GM12878 (cell line): ENCODE data around the gene MMP15. TPM values are rescaled to one million over a fixed set of nuclear protein-coding genes. Genes with fewer than 3 reads are reported as not detected.

Experiments
- ATAC-seq: fragments of 200-7000 bp; cut with Tn5 transposase; 3 replicates; pipeline ENCODE4 v1.9.1; 2020; ENCODE audit warnings: mild to moderate bottlenecking, moderate library complexity
- BruUV-seq: library from RNA; stranded (reverse); fragments of 400-500 nt; replicated peaks from 2 replicates; lab custom pipeline; 2021; lab: Mats Ljungman, UMichigan
- CTCF ChIA-PET: fragments of 300-600 bp; sonication (Branson Sonifier 250); formaldehyde crosslinking; extraction: SDS; loops from one replicate; lab custom pipeline; 2021; ENCODE audit warnings: inconsistent platforms; lab: Yijun Ruan, JAX
- POLR2A ChIA-PET: fragments of 350-600 bp; formaldehyde crosslinking; extraction: SDS; loops from one replicate; lab custom pipeline; 2021; ENCODE audit warnings: inconsistent platforms; lab: Charles Lee
- RAD21 ChIA-PET: fragments of 300-600 bp; sonication (Branson Sonifier 250); formaldehyde crosslinking; loops from one replicate; lab custom pipeline; 2023; ENCODE audit warnings: antibody characterized with exemption; ENCODE audit not compliant: unreplicated experiment; lab: Charles Lee
- SMC1A ChIA-PET: fragments of 300-600 bp; sonication (Branson Sonifier 250); formaldehyde crosslinking; loops from one replicate; lab custom pipeline; 2023; ENCODE audit not compliant: unreplicated experiment, uncharacterized antibody; lab: Charles Lee
- DNase-seq: peaks from one replicate; pipeline ENCODE4 v3.0.0-alpha.2; 2011; ENCODE audit warnings: low read depth, low spot score
- FAIRE-seq: peaks from 3 replicates; lab custom pipeline; 2011; peaks lifted over from hg19 to GRCh38; lab: Jason Lieb, UNC
- H2AFZ ChIP-seq: 2 replicates; pipeline ENCODE4 v1.6.0; 2011; ENCODE audit warnings: low read depth, low read length, control low read depth; ENCODE audit not compliant: control insufficient read depth
- H3K27ac ChIP-seq: 2 replicates; pipeline ENCODE4 v1.5.1; 2011; ENCODE audit warnings: control low read depth; ENCODE audit not compliant: control insufficient read depth, insufficient read depth
- H3K27me3 ChIP-seq, 2 experiments: replicated peaks in 1 of 2; 2 replicates each; pipeline versions ENCODE4 v1.6.0 to v1.6.1; 2011; ENCODE audit warnings: low read length in 1 of 2; ENCODE audit not compliant: control insufficient read depth in 2 of 2, insufficient read depth in 2 of 2
- H3K36me3 ChIP-seq, 2 experiments: 2 replicates each; pipeline ENCODE4 v1.5.1; 2011; ENCODE audit warnings: low read length in 1 of 2; ENCODE audit not compliant: control insufficient read depth in 2 of 2, insufficient read depth in 2 of 2
- H3K4me1 ChIP-seq: 2 replicates; pipeline ENCODE4 v1.6.1; 2011; ENCODE audit warnings: mild to moderate bottlenecking, low read length, moderate library complexity, mixed read lengths; ENCODE audit not compliant: control insufficient read depth, insufficient read depth
- H3K4me2 ChIP-seq: 2 replicates; pipeline ENCODE4 v1.6.0; 2011; ENCODE audit warnings: control low read depth; ENCODE audit not compliant: control insufficient read depth, insufficient read depth
- H3K4me3 ChIP-seq: fragments of 200-600 bp; sonication (generic); 2 replicates; pipeline ENCODE4 v1.5.1; 2016
- H3K79me2 ChIP-seq: 2 replicates; pipeline ENCODE4 v1.6.0; 2011; ENCODE audit warnings: low read length; ENCODE audit not compliant: control insufficient read depth, insufficient read depth
- H3K9ac ChIP-seq: 2 replicates; pipeline ENCODE4 v1.8.0; 2011; ENCODE audit warnings: low read length, control low read depth, mixed read lengths; ENCODE audit not compliant: control insufficient read depth, insufficient read depth
- H3K9me3 ChIP-seq: replicated peaks from 3 replicates; pipeline ENCODE4 v1.5.1; 2011; ENCODE audit warnings: mild to moderate bottlenecking, low read length; ENCODE audit not compliant: control insufficient read depth, insufficient read depth
- H4K20me1 ChIP-seq: 2 replicates; pipeline ENCODE4 v1.6.0; 2011; ENCODE audit not compliant: control insufficient read depth, insufficient read depth
- BACH1 ChIP-seq: fragments of 450-650 bp; IDR thresholded peaks from 2 replicates; pipeline ENCODE4 v1.6.1; 2017; ENCODE audit warnings: mild to moderate bottlenecking, borderline replicate concordance
- HDAC2 ChIP-seq: fragments of 200-600 bp; sonication (generic); IDR thresholded peaks from 2 replicates; pipeline ENCODE4 v1.6.1; 2017
- PAX8 ChIP-seq: fragments of 450-650 bp; IDR thresholded peaks from 2 replicates; pipeline ENCODE4 v1.6.1; 2017; ENCODE audit warnings: mild to moderate bottlenecking, moderate library complexity
- ZNF384 ChIP-seq: IDR thresholded peaks from 2 replicates; pipeline ENCODE4 v1.6.1; 2012; ENCODE audit warnings: low read depth, mild to moderate bottlenecking, low read length, improper control_type of control experiment, borderline replicate concordance
- ZZZ3 ChIP-seq: IDR thresholded peaks from 2 replicates; pipeline ENCODE4 v1.6.1; 2011; ENCODE audit warnings: low read depth; ENCODE audit not compliant: control insufficient read depth, insufficient read length
- WGBS: methylation state at CpG from one replicate; pipeline ENCODE4 v1.1.6; 2016; ENCODE audit warnings: low lambda C conversion rate; ENCODE audit not compliant: insufficient replicate concordance, insufficient coverage; ENCODE audit errors: missing lambda C conversion rate; 5-methylcytosine and 5-hydroxymethylcytosine counted together
- in situ Hi-C: fragments of 300-500 bp; cut with MboI; formaldehyde crosslinking; loops from 9 replicates; pipeline ENCODE4 v1.14.3; 2018; ENCODE audit warnings: mixed read lengths
- intact Hi-C: fragments of 100-400 bp; cut with micrococcal nuclease; formaldehyde crosslinking; loops from one replicate; pipeline ENCODE4 v1.14.2; 2022; ENCODE audit not compliant: unreplicated experiment
- polyA plus RNA-seq, 11 experiments: library from polyadenylated mRNA; depleted of rRNA in 4 of 11; unstranded in 6 of 11; stranded (reverse) in 5 of 11; fragments of >200 nt; fragmentation: Nextera tagmentation in 4 of 11; fragmentation: Illumina TruSeq in 1 of 11; extraction: Ambion mirVana in 4 of 11; extraction: Trizol in 1 of 11; gene quantifications; 1 replicate in 1 of 11; 2 replicates in 10 of 11; pipeline versions ENCODE4 v1.2.1 to v1.2.3, GENCODE V29; 2011 to 2016; ENCODE audit warnings: inconsistent platforms in 2 of 11, missing spikeins in 2 of 11, low read depth in 1 of 11
- total RNA-seq, 4 experiments: library from RNA; depleted of rRNA in 3 of 4; stranded (reverse); fragments of >200 nt in 3 of 4; fragmentation: Illumina TruSeq in 1 of 4; extraction: Trizol in 1 of 4; gene quantifications; 2 replicates each; pipeline versions ENCODE4 v1.2.1 to v1.2.3, GENCODE V29; 2013 to 2021

MMP15 gene
- total and polyA plus RNA-seq, 10 of the 15 experiments (the other 5 are each of a cell fraction or from before 2014, with no cell fraction given) = 0.08 to 0.56 (median 0.10) TPM; not detected in 7

DNA sequence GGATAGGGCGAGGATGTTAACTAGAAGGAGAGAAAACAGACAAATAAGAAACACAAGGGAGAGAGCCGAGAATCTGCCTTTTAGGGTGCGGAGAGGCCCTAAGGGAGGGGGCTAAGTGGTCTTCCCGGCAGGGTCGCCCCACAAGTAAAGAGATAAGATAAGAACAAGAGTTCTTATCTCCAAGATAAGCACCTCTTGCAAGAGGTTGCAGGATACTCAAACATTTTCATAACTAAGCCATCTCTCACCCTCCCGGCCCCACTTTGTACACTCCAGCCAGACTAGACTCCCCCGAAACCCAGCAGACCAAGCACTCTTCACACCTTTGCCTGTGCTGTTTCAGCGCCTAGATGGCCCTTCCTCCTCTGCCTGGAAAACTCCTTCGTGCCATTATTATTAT is 39.4 kb upstream of the MMP15 start:
- no TSS peak for BruUV-seq
- no peak for DNase-seq
- intact Hi-C loops = no loop called here

GRCh38 chr16:57987441-57988177 is 37.9 kb upstream of the MMP15 start:
- no peaks in the 10 kb centered on the region for H3K9me3 ChIP-seq
- BruUV-seq = no TSS peak
- FAIRE-seq (no peak), ATAC-seq (no peak), DNase-seq (no peak)
- no peaks in the 10 kb centered on the region for H3K79me2 ChIP-seq
- no peaks in the 10 kb centered on the region; a peak in 2 of 4 replicates for H3K27me3 ChIP-seq
- H3K4me2 ChIP-seq = no peak overlapping the region
- ChIA-PET SMC1A (no interaction called here), POLR2A (no interaction called here), CTCF (no interaction called here), RAD21 (no interaction called here)
- no peak overlapping the region for H3K9ac ChIP-seq
- TF ChIP-seq ZZZ3 = no peak
- no peak for TF ChIP-seq PAX8
- no peak for TF ChIP-seq ZNF384
- H3K36me3 ChIP-seq = no peaks in the 10 kb centered on the region
- in situ Hi-C loops (no loop called here), intact Hi-C loops (no loop called here)
- no peaks in the 10 kb centered on the region; the same call in 1 of the 2 replicates for H3K4me1 ChIP-seq
- H3K27ac ChIP-seq = no peak overlapping the region
- WGBS = 75% methylated on average over 8 of the region's 8 CpGs
- no peaks in the 10 kb centered on the region for H4K20me1 ChIP-seq
- no peak overlapping the region for H2AFZ ChIP-seq
- no peak overlapping the region for H3K4me3 ChIP-seq

More for the DNA sequence above, 39.4 kb upstream of the MMP15 start:
- H3K36me3 ChIP-seq = no peaks in the 10 kb centered on the region
- FAIRE-seq (no peak), ATAC-seq (no peak)
- H3K27me3 ChIP-seq = no peaks in the 10 kb centered on the region; a peak in 2 of 4 replicates
- RAD21 ChIA-PET = no interaction called here
- no peak overlapping the region for H3K4me2 ChIP-seq
- POLR2A ChIA-PET = no interaction called here
- no peak overlapping the region for H2AFZ ChIP-seq
- H3K9me3 ChIP-seq = no peaks in the 10 kb centered on the region
- TF ChIP-seq HDAC2 = no peak
- TF ChIP-seq BACH1 = no peak
- no peaks in the 10 kb centered on the region for H3K79me2 ChIP-seq
- 45% methylated on average over 9 of the region's 9 CpGs for WGBS
- no peak overlapping the region for H3K4me3 ChIP-seq
- H4K20me1 ChIP-seq = no peaks in the 10 kb centered on the region
- H3K4me1 ChIP-seq = no peaks in the 10 kb centered on the region; the same call in 1 of the 2 replicates
- no peak overlapping the region for H3K27ac ChIP-seq
- CTCF ChIA-PET = no interaction called here
- SMC1A ChIA-PET = no interaction called here
- H3K9ac ChIP-seq = no peak overlapping the region
- in situ Hi-C loops = no loop called here
